Nephron progenitor cell (in vitro differentiated cells): ENCODE data around the gene EFS.

Source experiments
- DNase-seq: peaks from one replicate; pipeline ENCODE4 v3.0.0; 2021
- H3K27ac Mint-ChIP-seq: 2 replicates; pipeline ENCODE4 v1.8.0; 2021; ENCODE audit warnings: mild to moderate bottlenecking, moderate library complexity, mixed read lengths
- H3K27me3 Mint-ChIP-seq: 2 replicates; pipeline ENCODE4 v1.8.0; 2021; ENCODE audit warnings: mild to moderate bottlenecking, low read depth, mixed read lengths; ENCODE audit not compliant: poor library complexity
- H3K36me3 Mint-ChIP-seq: 2 replicates; pipeline ENCODE4 v1.8.0; 2021; ENCODE audit warnings: low read depth, mixed read lengths
- H3K4me1 Mint-ChIP-seq: 2 replicates; pipeline ENCODE4 v1.8.0; 2021; ENCODE audit warnings: mixed read lengths
- H3K4me3 Mint-ChIP-seq: 2 replicates; pipeline ENCODE4 v1.8.0; 2021; ENCODE audit warnings: mild to moderate bottlenecking, moderate library complexity, mixed read lengths
- H3K9me3 Mint-ChIP-seq: 2 replicates; pipeline ENCODE4 v1.8.0; 2021; ENCODE audit warnings: mild to moderate bottlenecking, moderate library complexity, mixed read lengths
- CTCF ChIP-seq: fragments of 200-600 bp; sonication (generic); IDR thresholded peaks from 2 replicates; pipeline ENCODE4 v1.5.0; 2021; ENCODE audit warnings: antibody characterized with exemption

Gene EFS

GRCh38 chr14:23365036-23365731, at the start of gene EFS:
EFS (minus strand) TSS chr14:23365172; CDS start chr14:23365025, 147 bp downstream.
- no peak for TF ChIP-seq CTCF
- H3K36me3 Mint-ChIP-seq = peaks cover 20% of the 10 kb centered on the region
- peak; percentile 50 for DNase-seq

GRCh38 chr14:23414254-23414653, 49.3 kb upstream of the EFS start:
- Mint-ChIP-seq H3K27ac (no peak overlapping the region), H3K9me3 (no peaks in the 10 kb centered on the region), H3K4me1 (peaks cover 23% of the 10 kb centered on the region), H3K4me3 (no peak overlapping the region), H3K36me3 (no peaks in the 10 kb centered on the region), H3K27me3 (peaks cover 9% of the 10 kb centered on the region)
- TF ChIP-seq CTCF = no peak
- DNase-seq = no peak

More at GRCh38 chr14:23365036-23365731, at the start of gene EFS:
- peak within 1 kb of the TSS; percentile 69 for H3K27ac Mint-ChIP-seq
- H3K9me3 Mint-ChIP-seq = no peaks in the 10 kb centered on the region
- H3K4me3 Mint-ChIP-seq = peak within 1 kb of the TSS; percentile 93
- peaks cover 8% of the 10 kb centered on the region for H3K27me3 Mint-ChIP-seq
- peaks cover 51% of the 10 kb centered on the region for H3K4me1 Mint-ChIP-seq

- peaks cover 27% of the 10 kb centered on the region for H3K4me1 Mint-ChIP-seq
- H3K27ac Mint-ChIP-seq = no peak overlapping the region
- H3K27me3 Mint-ChIP-seq = peaks cover 6% of the 10 kb centered on the region
- no peak for DNase-seq
- no peaks in the 10 kb centered on the region for H3K36me3 Mint-ChIP-seq
- H3K9me3 Mint-ChIP-seq = no peaks in the 10 kb centered on the region
- no peak for TF ChIP-seq CTCF
- no peak overlapping the region for H3K4me3 Mint-ChIP-seq
These were observed 48.7 kb upstream of the EFS start for GRCh38 chr14:23413681-23414080.

- TF ChIP-seq CTCF = no peak
- no peak for DNase-seq
- H3K9me3 Mint-ChIP-seq = no peaks in the 10 kb centered on the region
- H3K27ac Mint-ChIP-seq = peak overlapping the region; percentile 81
- peaks cover 40% of the 10 kb centered on the region for H3K4me1 Mint-ChIP-seq
- H3K27me3 Mint-ChIP-seq = peaks cover 8% of the 10 kb centered on the region
- H3K36me3 Mint-ChIP-seq = no peaks in the 10 kb centered on the region
- no peak overlapping the region for H3K4me3 Mint-ChIP-seq
These were observed 46.9 kb upstream of the EFS start for GRCh38 chr14:23411563-23412525.

GRCh38 chr14:23409966-23410635, 45.1 kb upstream of the EFS start:
- no peaks in the 10 kb centered on the region for H3K9me3 Mint-ChIP-seq
- no peak for DNase-seq
- no peak for TF ChIP-seq CTCF
- no peak overlapping the region for H3K4me3 Mint-ChIP-seq
- peaks cover 42% of the 10 kb centered on the region for H3K4me1 Mint-ChIP-seq
- H3K36me3 Mint-ChIP-seq = no peaks in the 10 kb centered on the region
- no peak overlapping the region for H3K27ac Mint-ChIP-seq
- peaks cover 12% of the 10 kb centered on the region for H3K27me3 Mint-ChIP-seq
